GM23248 (cell line): ENCODE measurements around the gene BOD1.

Experiments used
- EZH2 ChIP-seq: fragments of 200-600 bp; sonication (generic); IDR thresholded peaks from 2 replicates; pipeline ENCODE4 v1.6.1; 2018; ENCODE audit warnings: antibody characterized with exemption, mild to moderate bottlenecking; ENCODE audit not compliant: insufficient read depth, poor library complexity, severe bottlenecking
- EZH2phosphoT487 ChIP-seq: fragments of 200-600 bp; sonication (generic); IDR thresholded peaks from 2 replicates; pipeline ENCODE4 v1.6.1; 2018; ENCODE audit warnings: antibody characterized with exemption, moderate library complexity, mild to moderate bottlenecking, low read depth; ENCODE audit not compliant: insufficient read depth

GRCh38 chr5:173602423-173602822, 14.0 kb downstream of the BOD1 start:
- TF ChIP-seq EZH2 (no peak), EZH2phosphoT487 (no peak)
